Activated T-helper 1 cell treated with anti-CD3 and anti-CD28 coated beads, Interleukin-12 subunit alpha, Interleukin-12 subunit beta, Interleukin-2, Interleukin-4 antibody, amounts not matched to agents 30 ng/mL and 10 ng/mL and 1 ng/mL, durations not matched to agents 14 hours and 24 hours and 36 hours (primary cell): Measurements from ENCODE around the gene DRD2. TPM values are rescaled to one million over a fixed set of nuclear protein-coding genes. Genes with fewer than 3 reads are reported as not detected.

ENCODE experiments used
- DNase-seq: peaks from one replicate; pipeline ENCODE4 v3.0.0; 2021; ENCODE audit warnings: low spot score
- H3K27ac Mint-ChIP-seq: one replicate; pipeline ENCODE4 v1.8.0; 2021; ENCODE audit warnings: mild to moderate bottlenecking, mixed read lengths
- H3K27me3 Mint-ChIP-seq: one replicate; pipeline ENCODE4 v1.8.0; 2022; ENCODE audit warnings: mild to moderate bottlenecking, moderate library complexity, mixed read lengths; ENCODE audit not compliant: insufficient read depth
- H3K36me3 Mint-ChIP-seq: one replicate; pipeline ENCODE4 v1.8.0; 2021; ENCODE audit warnings: low read depth, mixed read lengths
- H3K4me1 Mint-ChIP-seq: one replicate; pipeline ENCODE4 v1.8.0; 2021; ENCODE audit warnings: low read depth, mixed read lengths
- H3K4me3 Mint-ChIP-seq: one replicate; pipeline ENCODE4 v1.8.0; 2021; ENCODE audit warnings: mild to moderate bottlenecking, moderate library complexity, mixed read lengths
- H3K9me3 Mint-ChIP-seq: one replicate; pipeline ENCODE4 v1.8.0; 2021; ENCODE audit warnings: mixed read lengths
- intact Hi-C: fragments of 100-400 bp; cut with micrococcal nuclease; formaldehyde crosslinking; loops from one replicate; pipeline ENCODE4 v1.15.1; 2024
- total RNA-seq: library from RNA; stranded (reverse); gene quantifications from 2 replicates; pipeline ENCODE4 v1.2.3, GENCODE V29; 2022

The DRD2 gene
- total RNA-seq, 1 donor from 2014 or later = not detected

DNA sequence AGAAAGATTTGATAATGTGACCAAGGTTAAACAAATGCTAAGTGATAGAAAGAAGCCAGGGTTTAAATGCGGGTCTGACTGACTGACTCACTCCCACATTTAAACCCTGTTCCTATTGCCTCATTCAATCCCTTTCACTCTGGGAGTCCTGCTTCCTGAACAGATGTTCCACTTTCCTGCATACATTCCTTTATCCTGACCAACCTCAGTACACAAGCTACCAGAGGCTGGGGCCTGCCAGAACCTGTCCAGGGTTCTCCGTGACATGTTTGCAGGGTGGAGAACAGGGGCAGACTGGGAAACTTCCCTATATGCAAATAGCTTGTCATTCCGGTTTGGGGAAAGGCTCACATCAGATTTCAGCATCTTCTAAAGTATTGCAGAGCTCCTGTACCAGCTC, 90.6 kb downstream of the DRD2 start:
- no peaks in the 10 kb centered on the region for H3K36me3 Mint-ChIP-seq
- intact Hi-C loops = no loop called here
- H3K9me3 Mint-ChIP-seq = peaks cover 5% of the 10 kb centered on the region
- H3K4me1 Mint-ChIP-seq = no peaks in the 10 kb centered on the region
- no peak for DNase-seq
- H3K27me3 Mint-ChIP-seq = peaks cover 10% of the 10 kb centered on the region
- no peak overlapping the region for H3K4me3 Mint-ChIP-seq
- no peak overlapping the region for H3K27ac Mint-ChIP-seq

DNA sequence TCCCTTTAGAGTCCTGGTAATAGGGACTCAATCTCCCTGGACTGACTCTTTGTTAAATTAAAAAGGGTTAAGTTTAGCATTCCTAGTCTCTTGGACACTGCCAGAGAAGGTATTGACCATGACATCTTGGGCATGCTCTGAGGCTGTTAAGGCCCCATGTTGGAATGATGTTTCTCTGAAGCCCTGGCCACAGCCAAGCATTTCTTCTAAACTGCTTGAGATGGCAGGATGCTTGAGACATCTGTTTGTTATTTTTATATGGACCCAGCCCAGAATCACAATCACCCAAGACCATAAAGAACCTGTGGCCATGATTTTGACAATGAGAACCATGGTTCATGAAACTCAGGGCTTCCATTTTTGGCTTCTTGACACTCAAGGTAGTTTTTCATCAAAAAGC, 93.1 kb downstream of the DRD2 start:
- Mint-ChIP-seq H3K4me3 (no peak overlapping the region), H3K36me3 (no peaks in the 10 kb centered on the region), H3K9me3 (peaks cover 5% of the 10 kb centered on the region), H3K4me1 (no peaks in the 10 kb centered on the region), H3K27me3 (peaks cover 9% of the 10 kb centered on the region), H3K27ac (no peak overlapping the region)
- intact Hi-C loops = no loop called here
- DNase-seq = no peak

DNA sequence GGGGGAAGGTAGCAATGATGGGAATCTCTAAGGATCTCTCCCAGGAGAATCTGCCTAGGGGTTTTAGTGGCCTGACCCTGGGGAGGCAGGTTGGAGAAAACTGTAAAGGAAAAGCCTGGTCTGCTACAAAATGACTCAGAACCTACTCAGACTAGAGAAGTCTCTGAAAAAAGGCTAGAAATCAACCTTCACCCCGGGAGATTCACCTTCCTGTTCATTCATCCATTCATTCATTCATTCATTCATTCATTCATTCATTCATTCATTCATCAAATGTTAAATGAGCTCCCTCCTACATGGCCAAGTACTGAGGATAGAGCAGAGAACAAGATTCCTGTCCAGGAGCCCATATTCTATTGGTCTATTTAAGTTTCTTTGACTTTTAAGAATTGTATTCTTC, 96.5 kb downstream of the DRD2 start:
- no peak overlapping the region for H3K4me3 Mint-ChIP-seq
- DNase-seq = no peak
- peaks cover 5% of the 10 kb centered on the region for H3K9me3 Mint-ChIP-seq
- peaks cover 7% of the 10 kb centered on the region for H3K27me3 Mint-ChIP-seq
- H3K4me1 Mint-ChIP-seq = no peaks in the 10 kb centered on the region
- H3K27ac Mint-ChIP-seq = no peak overlapping the region
- intact Hi-C loops = no loop called here
- no peaks in the 10 kb centered on the region for H3K36me3 Mint-ChIP-seq

DNA sequence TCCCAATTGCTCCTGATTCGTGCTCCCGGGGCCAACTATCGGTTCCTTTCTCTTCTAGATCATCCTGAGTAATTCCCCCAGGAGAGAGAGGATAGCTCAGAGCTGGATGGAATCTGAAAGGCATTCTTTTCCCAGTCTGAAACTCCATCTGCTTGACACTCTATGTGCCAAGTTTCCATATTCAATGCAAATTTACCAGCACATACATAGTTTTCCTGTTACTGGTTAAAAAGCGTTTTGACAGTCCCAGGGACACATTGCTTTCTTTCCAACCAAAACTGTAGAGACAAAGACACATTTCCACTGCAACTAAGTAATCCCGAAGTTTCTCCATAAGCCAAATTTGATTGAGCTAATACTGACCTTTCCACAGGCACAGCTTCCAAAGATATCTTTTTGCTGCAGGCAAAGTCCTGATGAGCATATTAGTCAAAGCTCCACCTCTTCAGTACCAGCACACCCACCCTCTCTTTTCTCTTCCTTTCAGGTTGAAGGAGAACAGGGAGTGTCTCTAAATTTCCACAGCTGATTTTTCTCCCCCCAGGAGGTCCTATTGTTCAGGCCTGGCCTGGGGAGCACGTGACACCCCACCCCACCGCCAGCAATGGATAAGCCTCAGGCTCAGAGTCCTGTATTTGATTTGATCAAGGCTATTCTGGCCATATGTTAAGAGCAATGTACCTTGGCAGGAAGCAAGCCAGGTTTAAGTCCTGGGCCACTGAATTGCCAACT, 97.4 kb downstream of the DRD2 start:
- intact Hi-C loops = no loop called here
- no peak for DNase-seq
- Mint-ChIP-seq H3K9me3 (peaks cover 5% of the 10 kb centered on the region), H3K36me3 (no peaks in the 10 kb centered on the region), H3K27me3 (peaks cover 4% of the 10 kb centered on the region), H3K4me1 (no peaks in the 10 kb centered on the region), H3K4me3 (no peak overlapping the region), H3K27ac (no peak overlapping the region)

DNA sequence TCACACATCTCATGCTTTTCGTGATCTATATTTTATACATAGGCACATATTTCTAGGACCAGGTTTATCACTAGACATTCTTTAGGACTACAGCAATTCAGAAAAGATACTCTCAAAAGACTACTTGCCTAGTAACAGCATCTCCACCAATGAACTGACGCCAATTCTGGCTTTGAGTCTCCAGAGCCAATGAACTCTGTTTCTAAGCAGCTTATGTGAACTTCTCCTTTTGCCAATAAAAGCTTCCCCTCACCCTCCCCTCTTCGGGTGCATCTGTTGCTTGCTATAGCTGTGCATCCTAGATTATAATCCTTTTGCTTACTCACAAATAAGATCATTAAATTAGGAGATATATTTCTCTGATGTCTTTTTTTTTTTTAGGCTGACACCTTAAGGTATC, 99.0 kb downstream of the DRD2 start:
- no peaks in the 10 kb centered on the region for H3K4me1 Mint-ChIP-seq
- no peaks in the 10 kb centered on the region for H3K36me3 Mint-ChIP-seq
- DNase-seq = no peak
- intact Hi-C loops = no loop called here
- H3K27me3 Mint-ChIP-seq = peaks cover 2% of the 10 kb centered on the region
- no peak overlapping the region for H3K27ac Mint-ChIP-seq
- peaks cover 5% of the 10 kb centered on the region for H3K9me3 Mint-ChIP-seq
- no peak overlapping the region for H3K4me3 Mint-ChIP-seq

DNA sequence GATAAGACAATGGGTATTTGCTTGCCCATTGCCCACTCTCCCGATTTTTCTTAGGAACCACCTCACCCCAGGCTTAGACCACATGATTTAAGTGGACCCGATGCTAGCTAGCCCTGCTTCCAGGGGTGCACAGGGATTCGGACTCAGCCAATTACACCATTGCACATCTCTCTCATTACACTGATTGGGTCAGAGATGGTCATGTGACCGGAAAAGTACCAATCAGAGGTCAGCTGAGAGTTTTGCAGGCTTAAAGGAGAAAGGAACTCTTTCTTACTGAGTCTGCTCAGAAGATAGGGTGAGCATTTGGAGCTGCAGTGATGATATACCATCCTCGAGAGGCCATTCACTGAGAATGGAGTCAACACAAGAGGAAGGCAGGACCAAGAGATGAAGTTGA, 99.8 kb downstream of the DRD2 start:
- Mint-ChIP-seq H3K27ac (no peak overlapping the region), H3K4me3 (no peak overlapping the region), H3K9me3 (peaks cover 5% of the 10 kb centered on the region), H3K4me1 (no peaks in the 10 kb centered on the region), H3K27me3 (peaks cover 2% of the 10 kb centered on the region), H3K36me3 (no peaks in the 10 kb centered on the region)
- intact Hi-C loops = no loop called here
- DNase-seq = no peak

DNA sequence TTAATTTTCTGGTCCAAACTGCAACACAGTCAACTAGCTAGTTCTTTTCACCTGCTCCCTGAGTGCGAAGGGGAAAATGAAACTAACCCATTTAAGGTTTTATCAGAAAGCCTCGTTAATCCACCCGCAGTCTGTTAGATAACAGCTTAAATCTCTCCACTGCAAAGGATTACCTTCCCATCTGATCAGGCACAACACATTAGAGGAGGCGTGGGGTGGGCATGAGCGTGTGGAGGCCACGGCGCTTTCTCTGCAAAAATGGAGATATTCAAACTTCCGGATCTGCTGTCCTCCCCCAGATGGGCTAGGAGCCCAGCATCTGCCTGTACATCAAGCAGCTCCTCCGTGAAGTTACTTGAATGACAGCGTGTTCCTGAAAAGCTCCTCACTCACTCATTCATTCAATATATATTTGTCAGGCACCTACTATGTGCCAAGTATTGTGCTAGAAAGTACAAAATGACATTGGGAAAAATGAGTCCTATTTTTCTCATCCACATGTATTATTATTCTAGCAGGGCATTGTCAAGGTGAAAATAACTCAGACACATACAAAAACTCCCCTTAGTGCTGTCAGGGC, 101.1 kb downstream of the DRD2 start:
- DNase-seq = no peak
- H3K27me3 Mint-ChIP-seq = no peaks in the 10 kb centered on the region
- intact Hi-C loops = no loop called here
- H3K36me3 Mint-ChIP-seq = no peaks in the 10 kb centered on the region
- no peaks in the 10 kb centered on the region for H3K9me3 Mint-ChIP-seq
- no peak overlapping the region for H3K4me3 Mint-ChIP-seq
- H3K4me1 Mint-ChIP-seq = no peaks in the 10 kb centered on the region
- H3K27ac Mint-ChIP-seq = no peak overlapping the region

DNA sequence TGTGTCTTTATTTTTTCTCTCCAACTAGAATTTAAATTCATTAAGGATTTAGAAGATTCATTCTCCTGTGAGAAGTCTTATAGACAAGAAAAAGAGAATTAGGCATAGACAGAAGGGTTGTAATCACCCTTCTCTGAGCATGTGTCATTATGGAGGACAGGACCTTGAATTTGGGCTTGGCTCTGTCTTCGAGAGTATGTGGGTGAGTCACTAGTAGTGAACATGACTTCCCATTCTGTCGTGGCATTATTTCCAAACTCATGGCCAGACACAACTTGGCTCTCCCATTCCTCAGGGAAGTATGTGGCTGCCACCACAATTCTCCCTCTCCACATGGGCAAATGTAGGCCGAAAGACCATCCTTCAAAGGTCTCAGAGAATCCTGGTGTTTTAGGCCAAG, 101.9 kb downstream of the DRD2 start:
- Mint-ChIP-seq H3K4me3 (no peak overlapping the region), H3K27ac (no peak overlapping the region), H3K36me3 (no peaks in the 10 kb centered on the region), H3K4me1 (no peaks in the 10 kb centered on the region), H3K27me3 (no peaks in the 10 kb centered on the region), H3K9me3 (no peaks in the 10 kb centered on the region)
- no peak for DNase-seq
- intact Hi-C loops = no loop called here

DNA sequence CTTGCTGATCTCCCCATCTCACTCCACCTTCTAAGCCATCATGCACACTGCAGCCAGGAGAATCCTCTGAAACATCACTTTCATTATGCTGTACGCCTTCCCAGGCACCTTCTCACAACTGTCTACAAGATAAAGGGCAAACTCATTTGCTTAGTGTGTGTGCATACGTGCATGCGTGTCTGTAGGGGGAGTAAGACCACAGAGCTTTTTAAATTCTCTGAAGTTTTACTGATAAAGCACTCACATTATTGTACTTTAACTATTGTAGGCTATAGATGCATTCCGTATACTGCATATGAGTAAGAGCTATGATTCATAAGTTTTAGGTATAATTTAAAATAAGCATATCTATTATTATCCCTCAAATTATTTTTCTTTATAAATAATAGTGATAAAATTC, 102.9 kb downstream of the DRD2 start:
- no peaks in the 10 kb centered on the region for H3K27me3 Mint-ChIP-seq
- H3K4me3 Mint-ChIP-seq = no peak overlapping the region
- no peak overlapping the region for H3K27ac Mint-ChIP-seq
- H3K4me1 Mint-ChIP-seq = no peaks in the 10 kb centered on the region
- intact Hi-C loops = no loop called here
- no peaks in the 10 kb centered on the region for H3K36me3 Mint-ChIP-seq
- no peaks in the 10 kb centered on the region for H3K9me3 Mint-ChIP-seq
- no peak for DNase-seq

DNA sequence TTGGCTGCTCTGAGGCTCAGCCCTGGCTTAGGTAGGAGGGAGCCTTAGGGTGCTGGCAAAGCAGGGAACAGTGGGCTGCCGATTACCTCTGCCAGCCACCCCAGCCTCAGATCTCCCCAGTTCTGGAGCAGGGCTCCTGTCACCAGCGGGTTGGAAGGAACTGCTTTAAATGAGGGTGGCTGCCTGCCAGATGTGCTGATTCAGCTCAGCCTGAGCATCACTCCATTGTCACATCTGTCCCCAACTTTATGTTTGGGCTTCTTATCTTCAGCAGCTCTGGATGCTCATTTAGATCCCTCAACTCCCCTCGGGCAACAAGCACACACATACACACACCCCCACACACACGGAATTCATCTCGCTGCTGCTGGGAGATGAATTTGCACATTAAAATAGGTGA, 104.6 kb downstream of the DRD2 start:
- Mint-ChIP-seq H3K4me3 (no peak overlapping the region), H3K27me3 (no peaks in the 10 kb centered on the region), H3K36me3 (no peaks in the 10 kb centered on the region), H3K4me1 (no peaks in the 10 kb centered on the region), H3K27ac (no peak overlapping the region), H3K9me3 (no peaks in the 10 kb centered on the region)
- DNase-seq = no peak
- intact Hi-C loops = no loop called here

DNA sequence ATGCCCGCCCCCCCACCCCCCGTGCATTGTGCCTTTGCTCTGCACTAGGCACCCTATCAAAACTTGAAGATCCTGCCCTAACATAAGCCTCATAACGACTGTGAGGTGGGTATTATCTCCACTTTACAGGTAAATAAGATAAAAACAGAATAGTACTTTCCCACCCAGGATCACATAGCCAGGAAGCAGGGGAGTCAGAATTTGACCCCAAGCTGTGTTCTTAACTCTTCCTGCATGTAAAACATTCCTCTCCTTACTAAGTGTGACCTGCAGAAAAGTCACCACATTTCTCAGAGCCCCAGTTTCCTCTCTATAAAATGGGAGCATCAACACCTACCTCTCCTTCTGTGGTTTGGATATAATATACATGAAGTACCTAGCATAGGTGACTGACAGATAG, 105.8 kb downstream of the DRD2 start:
- no peak for DNase-seq
- Mint-ChIP-seq H3K27ac (no peak overlapping the region), H3K9me3 (no peaks in the 10 kb centered on the region), H3K36me3 (no peaks in the 10 kb centered on the region), H3K27me3 (no peaks in the 10 kb centered on the region), H3K4me3 (no peak overlapping the region), H3K4me1 (no peaks in the 10 kb centered on the region)
- intact Hi-C loops = no loop called here

DNA sequence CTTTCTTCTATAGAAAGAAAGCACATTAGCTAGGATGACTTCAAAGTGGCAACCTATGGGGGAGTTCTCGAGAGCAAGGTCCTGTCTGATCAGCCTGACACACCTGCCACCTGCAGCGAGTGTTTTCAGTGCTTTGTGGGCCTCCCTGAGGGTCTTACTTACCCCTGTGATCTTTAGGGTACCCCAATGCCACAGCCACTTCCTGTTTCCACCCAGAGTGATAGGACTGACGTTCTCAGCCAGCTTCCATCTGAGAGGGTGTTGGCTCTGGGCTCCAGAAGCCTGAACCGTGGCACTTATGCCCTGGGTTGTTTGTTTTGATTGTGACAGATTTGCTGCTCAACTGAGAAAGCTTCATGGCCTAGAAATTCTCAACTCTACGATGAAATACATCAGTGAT, 109.3 kb downstream of the DRD2 start:
- no peak overlapping the region for H3K27ac Mint-ChIP-seq
- H3K4me3 Mint-ChIP-seq = no peak overlapping the region
- no peaks in the 10 kb centered on the region for H3K9me3 Mint-ChIP-seq
- intact Hi-C loops = no loop called here
- no peak for DNase-seq
- H3K27me3 Mint-ChIP-seq = no peaks in the 10 kb centered on the region
- no peaks in the 10 kb centered on the region for H3K4me1 Mint-ChIP-seq
- no peaks in the 10 kb centered on the region for H3K36me3 Mint-ChIP-seq

DNA sequence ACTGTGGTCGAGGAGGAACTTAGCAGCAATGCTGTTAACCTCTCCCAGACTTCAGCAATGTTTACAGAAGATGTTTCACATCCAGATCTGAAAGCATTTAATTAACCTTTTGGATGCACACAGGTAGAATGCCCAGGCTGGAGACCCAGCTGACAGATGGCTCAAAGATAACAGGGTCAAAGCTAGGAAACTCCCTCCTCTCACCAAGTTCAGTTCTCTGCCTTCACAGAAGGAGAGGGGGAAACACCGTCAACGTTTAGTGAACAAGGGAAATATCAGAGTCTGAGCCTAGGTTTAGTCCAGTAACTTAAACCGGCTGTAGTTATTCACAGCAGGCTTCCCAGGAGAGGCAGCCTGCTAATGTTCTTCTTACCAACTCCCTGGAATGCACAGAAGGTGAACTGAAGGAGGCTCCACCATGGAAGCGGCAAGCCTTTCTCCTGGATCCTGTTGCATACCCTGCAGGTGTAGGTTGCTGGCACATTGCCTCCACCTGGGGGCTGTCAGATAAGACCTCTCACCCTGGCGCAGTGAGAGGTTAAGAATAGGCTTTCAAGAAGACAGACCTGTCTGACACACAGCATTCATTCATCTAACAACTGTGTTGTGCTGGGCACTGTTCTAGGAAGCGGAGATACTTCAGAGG, 111.1 kb downstream of the DRD2 start:
- intact Hi-C loops = no loop called here

More for the DNA sequence above, 111.1 kb downstream of the DRD2 start:
- no peaks in the 10 kb centered on the region for H3K9me3 Mint-ChIP-seq
- no peak overlapping the region for H3K4me3 Mint-ChIP-seq
- no peaks in the 10 kb centered on the region for H3K4me1 Mint-ChIP-seq
- H3K27me3 Mint-ChIP-seq = no peaks in the 10 kb centered on the region
- no peak for DNase-seq
- H3K36me3 Mint-ChIP-seq = no peaks in the 10 kb centered on the region
- no peak overlapping the region for H3K27ac Mint-ChIP-seq
